Activated T-helper 2 cell treated with anti-CD3 and anti-CD28 coated beads, Interferon-gamma antibody, Interleukin-2, Interleukin-4, amounts not matched to agents 10 μg/mL and 5 μg/mL and 100 μg/mL, durations not matched to agents 14 hours and 24 hours and 36 hours (primary cell): ENCODE measurements around the gene IDH3A. TPM values are rescaled to one million over a fixed set of nuclear protein-coding genes. Genes with fewer than 3 reads are reported as not detected.

Experiments
- DNase-seq: peaks from one replicate; pipeline ENCODE4 v3.0.0; 2021; ENCODE audit warnings: low spot score
- H3K27ac Mint-ChIP-seq: one replicate; pipeline ENCODE4 v1.8.0; 2021; ENCODE audit warnings: mixed read lengths
- H3K27me3 Mint-ChIP-seq: one replicate; pipeline ENCODE4 v1.8.0; 2021; ENCODE audit warnings: low read depth, mixed read lengths
- H3K36me3 Mint-ChIP-seq: one replicate; pipeline ENCODE4 v1.8.0; 2021; ENCODE audit warnings: low read depth, mixed read lengths
- H3K4me1 Mint-ChIP-seq: one replicate; pipeline ENCODE4 v1.8.0; 2021; ENCODE audit warnings: low read depth, mixed read lengths
- H3K4me3 Mint-ChIP-seq: one replicate; pipeline ENCODE4 v1.8.0; 2021; ENCODE audit warnings: low read depth, mild to moderate bottlenecking, moderate library complexity, mixed read lengths
- H3K9me3 Mint-ChIP-seq: one replicate; pipeline ENCODE4 v1.8.0; 2021; ENCODE audit warnings: mixed read lengths
- intact Hi-C: fragments of 100-400 bp; cut with micrococcal nuclease; formaldehyde crosslinking; loops from one replicate; pipeline ENCODE4 v1.15.1; 2023
- total RNA-seq: library from RNA; stranded (reverse); gene quantifications from 2 replicates; pipeline ENCODE4 v1.2.3, GENCODE V29; 2022

IDH3A gene
- total RNA-seq, 1 donor from 2014 or later, result 132 TPM

DNA sequence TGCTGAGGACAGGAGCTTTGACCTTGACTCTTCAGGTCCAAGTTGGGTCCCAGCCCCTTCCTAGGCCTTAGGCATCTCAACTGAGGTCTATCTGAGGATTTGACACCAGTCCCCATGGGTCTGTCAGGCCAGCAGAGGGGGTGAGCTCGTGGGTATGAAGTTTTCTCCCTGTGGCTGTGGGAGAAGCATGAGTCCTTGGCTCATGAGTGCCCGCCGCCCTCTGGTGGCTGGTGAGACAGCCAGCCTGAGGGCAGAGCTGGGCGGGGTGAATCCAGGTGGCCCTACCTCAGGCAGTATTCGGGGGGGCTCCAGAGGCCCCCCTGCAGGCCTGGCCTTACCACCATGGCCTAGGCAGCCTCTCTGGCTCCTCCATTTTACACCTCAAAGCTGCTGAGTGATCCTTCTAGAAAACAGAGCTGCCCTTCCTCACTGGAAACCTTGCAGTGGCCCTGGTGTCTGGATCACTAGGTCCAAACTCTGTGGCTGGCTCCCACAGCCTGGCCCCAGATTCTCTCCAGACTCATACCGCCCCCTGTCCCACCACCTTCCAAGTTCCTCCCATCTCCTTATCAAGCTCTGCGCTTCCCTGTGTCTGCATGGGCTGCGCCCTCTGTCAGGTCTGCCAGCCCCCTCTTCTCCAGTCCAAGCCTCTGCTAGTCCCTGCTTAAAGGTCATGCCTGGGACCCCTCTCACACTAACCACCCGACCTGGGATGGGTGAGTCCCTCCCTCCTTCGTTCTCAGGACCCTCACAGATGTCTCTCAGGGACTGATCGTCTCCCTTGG, 40.7 kb upstream of the IDH3A start:
- Mint-ChIP-seq H3K27ac (no peak overlapping the region), H3K27me3 (no peaks in the 10 kb centered on the region), H3K4me3 (no peak overlapping the region), H3K36me3 (no peaks in the 10 kb centered on the region), H3K9me3 (no peaks in the 10 kb centered on the region), H3K4me1 (peaks cover 48% of the 10 kb centered on the region)
- DNase-seq, result peak; percentile 75
- intact Hi-C loops, result loop anchor here (1.0 kb wide), 3 partner anchors 108 to 149 kb away; no protein-coding TSS in a partner anchor

DNA sequence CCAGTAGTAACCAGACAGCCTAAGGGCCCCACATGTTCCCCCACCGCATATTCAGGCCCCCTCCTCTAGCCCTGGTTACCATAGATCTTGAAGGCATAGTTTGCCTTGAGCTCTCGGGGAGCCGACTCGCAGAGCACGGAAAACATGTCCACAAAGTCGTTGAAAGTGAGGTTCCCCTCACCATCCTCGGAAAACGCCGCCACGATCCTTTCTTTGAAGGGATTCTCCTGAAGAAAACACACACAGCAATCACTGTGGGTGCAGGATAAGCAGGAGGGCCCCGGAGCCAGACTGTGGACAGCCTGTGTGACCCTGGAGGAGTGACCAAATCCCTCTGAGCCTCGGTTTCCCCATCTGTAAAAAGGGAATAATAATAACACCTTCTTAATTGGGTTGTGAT, 40.0 kb upstream of the IDH3A start:
- intact Hi-C loops, result no loop called here
- H3K9me3 Mint-ChIP-seq, result no peaks in the 10 kb centered on the region
- DNase-seq, result no peak
- peaks cover 43% of the 10 kb centered on the region for H3K4me1 Mint-ChIP-seq
- H3K36me3 Mint-ChIP-seq, result no peaks in the 10 kb centered on the region
- no peaks in the 10 kb centered on the region for H3K27me3 Mint-ChIP-seq
- H3K4me3 Mint-ChIP-seq, result no peak overlapping the region
- no peak overlapping the region for H3K27ac Mint-ChIP-seq

- Mint-ChIP-seq H3K4me3 (no peak overlapping the region), H3K36me3 (no peaks in the 10 kb centered on the region), H3K4me1 (peaks cover 34% of the 10 kb centered on the region), H3K27ac (no peak overlapping the region), H3K9me3 (no peaks in the 10 kb centered on the region), H3K27me3 (no peaks in the 10 kb centered on the region)
- intact Hi-C loops, result no loop called here
- DNase-seq, result no peak
Observed at GRCh38 chr15:78110096-78110495, 39.1 kb upstream of the IDH3A start.

DNA sequence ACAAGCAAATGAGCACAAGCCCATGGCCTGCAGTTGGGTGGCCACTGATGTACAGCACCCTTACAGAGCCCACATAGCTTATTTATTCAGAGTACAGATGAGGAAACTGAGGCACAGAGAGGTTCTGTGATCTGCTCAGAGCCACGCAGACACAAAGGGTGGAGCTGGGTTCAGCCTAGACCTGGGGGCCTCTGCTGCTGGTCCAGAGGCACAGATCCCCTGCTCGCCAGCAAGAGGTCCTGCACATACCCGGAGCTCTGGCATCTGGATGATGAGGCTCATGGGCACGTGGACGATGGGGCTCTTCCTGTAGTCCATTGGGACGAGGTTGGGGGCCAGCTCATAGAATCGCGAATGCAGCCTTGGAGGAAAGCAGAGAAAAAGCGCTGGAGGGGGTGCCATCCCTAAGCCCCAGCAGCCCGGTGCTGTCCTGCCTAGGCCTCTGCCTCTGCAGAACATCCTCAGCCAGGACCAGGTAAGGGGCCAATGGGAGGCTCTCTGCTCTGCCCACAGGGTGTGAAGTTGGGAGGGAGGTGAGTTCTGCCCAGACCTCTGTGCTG, 38.2 kb upstream of the IDH3A start:
- H3K4me3 Mint-ChIP-seq, result no peak overlapping the region
- DNase-seq, result no peak

GRCh38 chr15:78111788-78112187, 37.4 kb upstream of the IDH3A start:
- DNase-seq, result no peak
- Mint-ChIP-seq H3K4me1 (peaks cover 17% of the 10 kb centered on the region), H3K9me3 (no peaks in the 10 kb centered on the region), H3K27ac (no peak overlapping the region), H3K4me3 (no peak overlapping the region), H3K27me3 (no peaks in the 10 kb centered on the region), H3K36me3 (no peaks in the 10 kb centered on the region)
- intact Hi-C loops, result loop anchor here (2.0 kb wide), 1 partner anchor 37 kb away; the partner anchor contains the start of gene IDH3A

More for the DNA sequence above, 38.2 kb upstream of the IDH3A start:
- Mint-ChIP-seq H3K36me3 (no peaks in the 10 kb centered on the region), H3K9me3 (no peaks in the 10 kb centered on the region), H3K27me3 (no peaks in the 10 kb centered on the region), H3K4me1 (peaks cover 25% of the 10 kb centered on the region), H3K27ac (no peak overlapping the region)
- intact Hi-C loops, result no loop called here

DNA sequence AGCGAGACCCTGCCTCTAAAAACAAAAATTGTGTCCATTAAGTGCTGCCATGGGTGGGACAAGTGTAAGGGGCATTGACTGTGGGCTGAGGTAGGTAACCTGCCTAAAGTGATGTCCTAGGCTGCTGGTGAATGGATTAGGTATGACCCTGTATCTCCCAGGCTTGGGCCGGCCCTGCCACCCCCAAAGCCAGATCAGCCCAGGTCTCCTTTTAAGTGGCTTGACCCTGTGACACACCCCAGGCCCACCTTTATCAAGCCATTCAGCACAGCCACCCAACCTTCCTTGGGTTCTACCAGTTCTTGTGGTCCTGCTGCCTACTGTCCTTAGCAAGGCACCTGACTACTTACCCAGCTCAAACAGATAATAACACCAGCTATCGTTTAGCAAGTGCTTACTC, 36.6 kb upstream of the IDH3A start:
- Mint-ChIP-seq H3K4me1 (peaks cover 16% of the 10 kb centered on the region), H3K36me3 (no peaks in the 10 kb centered on the region), H3K27ac (no peak overlapping the region), H3K27me3 (no peaks in the 10 kb centered on the region), H3K4me3 (no peak overlapping the region), H3K9me3 (no peaks in the 10 kb centered on the region)
- no peak for DNase-seq
- intact Hi-C loops, result loop anchor here (2.0 kb wide), 1 partner anchor 36 kb away; the partner anchor contains the start of gene IDH3A

DNA sequence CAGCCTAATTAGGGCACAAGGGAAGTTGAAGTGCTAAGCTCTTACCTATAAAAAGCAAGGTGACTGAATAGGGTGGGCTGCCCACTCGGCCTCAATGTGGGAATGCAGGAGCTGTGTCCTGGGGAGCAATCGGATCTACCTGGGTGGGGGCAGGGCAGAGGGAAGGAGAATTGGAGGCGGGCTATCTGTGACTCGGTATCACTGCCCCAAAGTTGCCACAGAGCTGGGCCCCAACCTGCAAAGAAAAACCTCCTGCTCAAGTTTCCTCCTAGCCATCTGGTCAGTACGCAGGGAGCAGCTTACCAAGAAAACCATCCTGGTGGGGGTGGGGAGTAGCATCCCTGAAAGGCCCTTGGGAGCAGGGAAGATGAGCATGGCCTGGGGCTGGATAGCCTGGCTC, 28.6 kb upstream of the IDH3A start:
- Mint-ChIP-seq H3K27ac (no peak overlapping the region), H3K4me1 (peaks cover 2% of the 10 kb centered on the region), H3K4me3 (no peak overlapping the region), H3K36me3 (no peaks in the 10 kb centered on the region), H3K27me3 (peaks cover 2% of the 10 kb centered on the region), H3K9me3 (no peaks in the 10 kb centered on the region)
- intact Hi-C loops, result no loop called here
- no peak for DNase-seq

- no peaks in the 10 kb centered on the region for H3K9me3 Mint-ChIP-seq
- no peaks in the 10 kb centered on the region for H3K27me3 Mint-ChIP-seq
- H3K36me3 Mint-ChIP-seq, result no peaks in the 10 kb centered on the region
- no peak overlapping the region for H3K27ac Mint-ChIP-seq
- H3K4me3 Mint-ChIP-seq, result no peak overlapping the region
- intact Hi-C loops, result no loop called here
- peaks cover 4% of the 10 kb centered on the region for H3K4me1 Mint-ChIP-seq
- DNase-seq, result no peak
Observed at GRCh38 chr15:78125267-78125666, 23.9 kb upstream of the IDH3A start.

DNA sequence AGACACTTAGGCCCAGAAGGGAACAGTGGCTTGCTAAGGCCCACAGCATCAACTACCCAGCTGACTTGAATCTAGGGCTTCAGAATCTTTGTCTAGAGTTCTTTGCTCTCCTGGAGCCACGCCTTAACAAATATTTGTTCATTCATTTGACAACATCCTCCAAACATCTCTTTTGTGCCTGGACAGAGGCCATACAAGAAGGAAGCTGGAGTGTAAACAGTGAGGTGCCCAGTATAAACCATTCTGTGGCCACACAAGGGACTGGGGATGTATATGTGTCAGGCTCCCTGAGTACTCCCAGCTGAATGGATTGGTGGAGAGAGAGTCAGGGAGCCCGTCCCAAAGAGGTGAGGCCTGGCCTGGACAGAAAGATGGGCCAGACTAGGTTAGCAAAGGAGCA, 21.3 kb upstream of the IDH3A start:
- intact Hi-C loops, result no loop called here

DNA sequence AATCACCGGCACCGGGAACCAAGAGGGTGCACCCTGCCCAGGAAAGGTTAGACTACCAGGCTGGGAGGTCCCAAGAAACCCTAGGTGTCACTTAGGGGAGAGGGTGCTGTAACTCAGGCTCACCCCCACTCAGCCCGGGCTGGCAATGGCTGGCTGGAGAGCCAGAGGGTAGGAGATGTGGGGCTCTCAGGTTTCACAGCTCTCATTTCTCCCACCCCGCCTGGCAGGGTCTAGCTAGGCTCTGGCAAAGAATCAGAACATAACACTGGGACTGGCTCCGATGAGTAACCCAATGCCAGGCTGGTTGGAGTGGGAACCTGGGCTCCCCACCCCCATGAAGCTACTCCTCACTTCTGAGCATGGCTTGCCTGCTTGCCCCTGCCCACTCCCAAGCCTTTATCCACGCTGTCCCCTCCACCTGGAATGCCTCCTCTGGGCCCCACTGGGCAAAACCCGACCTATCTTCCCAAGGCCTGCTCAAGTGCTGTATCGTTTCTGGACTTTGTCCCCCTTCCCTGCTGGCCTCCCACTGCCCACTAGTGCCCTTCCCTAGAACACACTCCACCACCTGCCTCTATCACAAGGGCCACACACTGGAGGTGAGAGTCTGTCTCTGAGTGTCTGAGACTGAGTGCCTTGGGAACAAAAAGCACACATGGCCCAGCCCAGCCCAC, 19.9 kb upstream of the IDH3A start:
- intact Hi-C loops, result no loop called here
- Mint-ChIP-seq H3K4me3 (no peak overlapping the region), H3K27ac (no peak overlapping the region), H3K9me3 (no peaks in the 10 kb centered on the region), H3K27me3 (no peaks in the 10 kb centered on the region), H3K36me3 (no peaks in the 10 kb centered on the region), H3K4me1 (peaks cover 20% of the 10 kb centered on the region)
- no peak for DNase-seq

More for the DNA sequence above, 21.3 kb upstream of the IDH3A start:
- H3K9me3 Mint-ChIP-seq, result no peaks in the 10 kb centered on the region
- peak overlapping the region; percentile 23 for H3K27ac Mint-ChIP-seq
- no peak overlapping the region for H3K4me3 Mint-ChIP-seq
- no peaks in the 10 kb centered on the region for H3K36me3 Mint-ChIP-seq
- H3K27me3 Mint-ChIP-seq, result no peaks in the 10 kb centered on the region
- DNase-seq, result no peak
- H3K4me1 Mint-ChIP-seq, result peaks cover 14% of the 10 kb centered on the region

DNA sequence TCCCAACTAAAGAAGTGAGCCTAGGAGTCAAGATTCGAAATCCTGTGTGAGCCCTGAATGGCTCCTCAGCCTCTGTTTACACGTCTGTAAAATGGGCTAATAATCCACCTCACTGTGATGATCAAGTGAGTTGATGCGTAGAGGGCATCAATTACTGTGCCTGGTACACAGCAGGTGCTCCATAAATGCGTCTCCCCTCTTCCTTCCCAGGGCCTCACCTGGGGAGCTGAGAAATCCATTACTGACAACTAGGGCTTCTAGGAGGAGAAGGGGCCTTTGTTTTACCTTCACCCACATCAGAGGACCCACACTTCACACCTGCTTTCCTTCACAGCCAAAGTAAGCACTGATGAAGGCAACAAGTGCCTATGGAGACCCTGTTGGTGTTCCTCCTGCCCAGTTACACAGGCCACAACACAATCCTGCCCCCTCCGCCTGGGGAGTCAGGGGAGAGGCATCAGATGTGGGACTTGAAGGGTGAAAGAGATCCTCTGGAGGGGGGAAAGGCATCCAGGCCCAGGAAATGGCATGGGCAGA, 19.3 kb upstream of the IDH3A start:
- H3K4me1 Mint-ChIP-seq, result peaks cover 20% of the 10 kb centered on the region
- intact Hi-C loops, result no loop called here
- no peaks in the 10 kb centered on the region for H3K36me3 Mint-ChIP-seq
- no peaks in the 10 kb centered on the region for H3K27me3 Mint-ChIP-seq
- peak overlapping the region; percentile 26 for H3K27ac Mint-ChIP-seq
- peak overlapping the region; percentile 77 for H3K4me3 Mint-ChIP-seq
- H3K9me3 Mint-ChIP-seq, result no peaks in the 10 kb centered on the region
- DNase-seq, result no peak

DNA sequence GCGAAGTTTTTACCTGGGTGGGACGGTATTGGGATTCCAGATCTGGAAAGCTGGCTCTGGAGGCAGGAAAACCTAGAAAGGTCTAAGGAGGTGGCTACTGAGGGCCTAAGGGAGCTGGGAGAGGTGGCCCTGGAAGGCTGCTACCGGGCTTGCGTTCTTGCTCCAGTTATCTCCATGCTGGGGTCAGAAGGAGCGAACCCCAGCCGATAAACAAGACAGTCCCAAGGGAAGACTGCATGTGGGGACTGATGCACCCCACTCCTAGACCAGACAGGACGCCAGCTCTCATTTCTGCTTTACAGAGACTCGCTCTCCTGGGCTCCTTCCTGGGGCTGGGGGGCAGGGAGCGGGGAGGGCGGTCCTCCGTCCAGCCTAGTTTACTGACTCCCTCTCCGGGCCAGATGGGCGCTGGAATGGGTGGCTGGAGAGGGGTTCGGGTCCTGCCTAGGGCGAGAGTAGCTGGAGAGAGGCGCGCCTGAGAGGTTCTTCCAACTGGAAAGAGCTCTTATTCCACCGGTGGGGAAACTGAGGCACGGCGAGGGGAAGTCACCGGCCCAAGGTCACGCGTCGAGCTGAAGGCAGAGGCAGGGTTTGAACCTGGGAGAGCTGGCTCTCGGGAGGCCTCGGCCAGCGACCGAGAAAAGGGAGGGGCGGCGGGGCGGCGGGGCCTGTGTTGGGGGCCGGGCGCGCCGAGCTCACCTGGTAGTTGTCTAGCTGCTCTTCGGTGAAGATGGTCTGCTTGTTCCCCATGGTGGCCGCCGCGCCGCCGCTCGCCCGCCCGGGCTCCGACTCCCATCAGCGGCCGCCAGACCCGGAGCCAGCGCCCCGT, 18.5 kb upstream of the IDH3A start:
- H3K36me3 Mint-ChIP-seq, result no peaks in the 10 kb centered on the region
- H3K27ac Mint-ChIP-seq, result peak overlapping the region; percentile 40
- H3K4me3 Mint-ChIP-seq, result peak overlapping the region; percentile 77
- peaks cover 20% of the 10 kb centered on the region for H3K4me1 Mint-ChIP-seq
- intact Hi-C loops, result loop anchor here (1.0 kb wide), 3 partner anchors 19 to 111 kb away; partner anchors contain the start of gene IDH3A
- H3K27me3 Mint-ChIP-seq, result no peaks in the 10 kb centered on the region
- H3K9me3 Mint-ChIP-seq, result no peaks in the 10 kb centered on the region
- DNase-seq, result no peak
